NB4 (cell line): ENCODE data around the gene FAM162A.
"Not testable (repeated sequence)": the region's sequence is repeated elsewhere in the genome, so short reads cannot be mapped to it uniquely, and the experiment has no call there.

Experiments
- DNase-seq: peaks from one replicate; pipeline ENCODE4 v3.0.0; 2010; ENCODE audit warnings: low read depth
- H3K4me3 ChIP-seq: one replicate; pipeline ENCODE4 v1.5.1; 2011; ENCODE audit warnings: mild to moderate bottlenecking, low read depth, low read length, moderate library complexity
- CTCF ChIP-seq: IDR thresholded peaks from one replicate; pipeline ENCODE4 v1.5.1; 2012; ENCODE audit warnings: low read depth, low read length
- MAX ChIP-seq: IDR thresholded peaks from 2 replicates; pipeline ENCODE4 v1.6.1; 2011; ENCODE audit warnings: low read depth, low read length
- MYC ChIP-seq: IDR thresholded peaks from 2 replicates; pipeline ENCODE4 v1.6.1; 2011; ENCODE audit warnings: low read depth, low read length
- POLR2A ChIP-seq: IDR thresholded peaks from 2 replicates; pipeline ENCODE4 v1.6.1; 2011; ENCODE audit warnings: mild to moderate bottlenecking; ENCODE audit not compliant: insufficient read length; ENCODE audit errors: extremely low read depth

FAM162A gene

GRCh38 chr3:122427857-122428471, 44.0 kb downstream of the FAM162A start:
- TF ChIP-seq MAX (no peak), POLR2A (no peak), MYC (no peak)
- DNase-seq = no peak
- no peak overlapping the region for H3K4me3 ChIP-seq

GRCh38 chr3:122430371-122430770, 46.4 kb downstream of the FAM162A start:
- DNase-seq = no peak
- no peak overlapping the region for H3K4me3 ChIP-seq
- TF ChIP-seq MYC (no peak), CTCF (no peak), POLR2A (no peak), MAX (no peak)

- TF ChIP-seq CTCF (no peak), MAX (no peak), MYC (no peak), POLR2A (no peak)
- no peak for DNase-seq
- H3K4me3 ChIP-seq = no peak overlapping the region
Measured at GRCh38 chr3:122435950-122436349, 52.0 kb downstream of the FAM162A start.

- TF ChIP-seq MAX (no peak), CTCF (no peak), POLR2A (no peak), MYC (no peak)
- no peak for DNase-seq
- no peak overlapping the region for H3K4me3 ChIP-seq
Measured at GRCh38 chr3:122443090-122443489, 59.1 kb downstream of the FAM162A start.

- not testable (repeated sequence) for DNase-seq
Measured at GRCh38 chr3:122443762-122444490, 59.9 kb downstream of the FAM162A start.

GRCh38 chr3:122444491-122444887, 60.5 kb downstream of the FAM162A start:
- not testable (repeated sequence) for DNase-seq, H3K4me3 ChIP-seq

More at GRCh38 chr3:122443762-122444490, 59.9 kb downstream of the FAM162A start:
- H3K4me3 ChIP-seq = not testable (repeated sequence)

GRCh38 chr3:122448218-122448617, 64.2 kb downstream of the FAM162A start:
- not testable (repeated sequence) for H3K4me3 ChIP-seq, DNase-seq

GRCh38 chr3:122451371-122451770, 67.4 kb downstream of the FAM162A start:
- H3K4me3 ChIP-seq = no peak overlapping the region
- TF ChIP-seq MAX = no peak
- TF ChIP-seq MYC = no peak
- DNase-seq = no peak
